AG09309 (cell line): ENCODE measurements around the gene CCDC187.
A peak's percentile ranks its signal among the peaks of the same experiment; 100 is the strongest.

Experiments
- DNase-seq: peaks from one replicate; pipeline ENCODE4 v3.0.0-alpha.2; 2010; ENCODE audit warnings: low read depth
- H3K4me3 ChIP-seq: 2 replicates; pipeline ENCODE4 v1.5.1; 2011; ENCODE audit warnings: mild to moderate bottlenecking, low read depth, low read length, moderate library complexity; ENCODE audit not compliant: control insufficient read depth
- CTCF ChIP-seq: IDR thresholded peaks from 2 replicates; pipeline ENCODE4 v1.5.1; 2011; ENCODE audit warnings: mild to moderate bottlenecking, low read depth, low read length, inconsistent platforms; ENCODE audit not compliant: insufficient read depth, control insufficient read depth; ENCODE audit errors: missing control alignments

Gene CCDC187

DNA sequence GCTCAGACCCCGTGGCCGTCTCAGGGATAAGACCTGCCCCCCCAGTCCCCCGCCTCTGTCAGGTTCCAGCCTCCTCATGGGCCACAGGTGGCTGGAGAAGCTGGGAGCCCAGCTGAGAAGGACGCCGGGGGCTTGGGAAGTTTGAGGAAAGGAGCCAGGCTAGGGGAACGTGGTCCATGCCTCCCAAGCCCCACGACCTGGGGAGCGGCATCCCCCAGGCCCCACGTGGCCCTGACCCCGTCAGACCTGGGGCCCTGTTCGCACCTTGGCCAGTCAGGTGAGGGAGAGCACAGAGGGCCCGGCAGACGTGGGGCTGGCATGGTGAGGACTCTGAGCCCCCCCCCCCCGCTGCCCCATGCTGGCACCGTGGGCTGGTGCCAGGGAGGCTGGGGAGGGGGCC lies 27.1 kb upstream of the CCDC187 start:
- DNase-seq, result no peak
- no peak overlapping the region for H3K4me3 ChIP-seq
- no peak for TF ChIP-seq CTCF

DNA sequence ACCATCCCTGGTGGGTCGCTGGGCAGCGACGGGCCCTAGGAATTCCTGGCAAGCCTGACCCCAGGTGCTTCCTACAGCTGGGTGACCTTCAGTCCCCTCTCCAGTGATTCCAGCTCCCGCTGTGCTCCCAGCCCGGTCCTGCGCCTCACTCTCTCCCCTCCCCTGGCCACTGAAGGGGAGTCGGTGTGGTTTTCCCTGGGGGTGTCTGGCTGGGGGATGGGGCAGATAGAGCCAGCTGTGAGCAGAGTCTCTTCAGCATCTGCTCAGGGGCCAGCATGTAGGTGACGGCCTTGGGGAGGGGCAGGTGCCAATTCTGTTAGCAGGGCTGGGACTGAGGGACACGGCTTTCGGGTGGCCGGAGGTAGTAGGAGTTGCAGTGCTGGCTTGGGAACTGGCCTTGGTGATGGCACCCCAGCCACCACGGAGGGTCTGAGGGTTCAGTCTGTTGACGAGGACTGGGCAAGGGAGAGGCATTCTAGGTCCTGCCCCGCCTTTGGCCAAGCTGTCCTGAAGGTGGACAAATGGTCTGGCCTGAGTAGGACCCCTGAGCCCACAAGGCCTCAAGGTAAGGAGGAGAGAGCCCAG lies 26.6 kb upstream of the CCDC187 start:
- DNase-seq, result no peak
- no peak overlapping the region for H3K4me3 ChIP-seq
- TF ChIP-seq CTCF, result no peak

- no peak for DNase-seq
- no peak for TF ChIP-seq CTCF
- H3K4me3 ChIP-seq, result peak overlapping the region; percentile 96
Observed at GRCh38 chr9:136329636-136330405, 25.9 kb upstream of the CCDC187 start.

- peak overlapping the region; percentile 96 for H3K4me3 ChIP-seq
- TF ChIP-seq CTCF, result no peak
- DNase-seq, result no peak
Observed at GRCh38 chr9:136329211-136329627, 25.3 kb upstream of the CCDC187 start.

- DNase-seq, result no peak
- H3K4me3 ChIP-seq, result peak overlapping the region; percentile 96
- TF ChIP-seq CTCF, result no peak
Observed at GRCh38 chr9:136328622-136329041, 24.7 kb upstream of the CCDC187 start.

DNA sequence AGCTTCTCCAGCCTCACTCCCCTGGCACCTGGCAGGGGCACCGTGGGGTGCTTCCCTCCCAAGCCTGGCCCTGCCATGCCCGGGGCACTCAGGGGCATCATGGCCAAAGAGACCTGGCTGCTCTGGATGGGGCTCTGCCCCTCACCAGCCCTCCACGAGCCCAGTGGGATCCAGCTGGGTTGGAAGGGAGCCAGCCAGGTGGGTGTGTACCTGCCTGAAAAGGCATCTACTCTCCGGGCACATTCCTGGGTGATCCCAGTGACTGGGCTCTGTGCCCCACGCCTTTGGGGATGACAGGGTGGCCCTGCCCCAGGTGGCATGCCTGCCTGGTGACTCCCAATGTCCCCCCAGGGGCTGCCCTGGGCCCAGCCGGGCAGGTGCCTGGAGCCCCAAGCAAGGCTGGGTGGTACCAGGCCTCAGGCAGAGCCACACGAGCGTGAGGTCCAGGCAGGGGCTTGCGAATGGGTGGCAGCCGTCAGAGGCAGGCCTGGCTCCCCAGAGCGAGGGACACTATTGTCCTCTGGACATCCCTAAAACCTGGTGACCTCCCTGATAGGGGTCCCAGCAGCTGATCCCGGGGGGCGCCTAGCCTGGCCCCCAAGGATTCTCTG lies 24.2 kb upstream of the CCDC187 start:
- TF ChIP-seq CTCF, result no peak
- no peak for DNase-seq
- peak overlapping the region; percentile 96 for H3K4me3 ChIP-seq
